K562 (cell line): Measurements from ENCODE around the gene USP15. TPM values are rescaled to one million over a fixed set of nuclear protein-coding genes. Genes with fewer than 3 reads are reported as not detected.
A peak's percentile ranks its signal among the peaks of the same experiment; 100 is the strongest.

Source experiments
- BRCA1 ChIP-seq, 2 experiments: fragments of 450-650 bp in 1 of 2; sonication (generic) in 1 of 2; formaldehyde crosslinking in 1 of 2; IDR thresholded peaks; 2 replicates each; pipeline versions ENCODE4 v1.5.0 to v1.6.1; 2017 to 2020; ENCODE audit warnings: mild to moderate bottlenecking in 1 of 2, missing genetic modification reagents in 1 of 2
- CAMTA2 ChIP-seq: fragments of 250-450 bp; sonication (Bioruptor Pico); conservative IDR thresholded peaks from 2 replicates; pipeline ENCODE4 v1.5.1; 2022
- CBFA2T3 ChIP-seq: fragments of 450-650 bp; IDR thresholded peaks from 2 replicates; pipeline ENCODE4 v1.6.1; 2017
- CBX3 ChIP-seq, 2 experiments: IDR thresholded peaks; 1 replicate in 1 of 2; 2 replicates in 1 of 2; pipeline ENCODE4 v1.6.1; 2012; ENCODE audit warnings: inconsistent platforms in 2 of 2, low read length in 2 of 2, borderline replicate concordance in 1 of 2, control low read depth in 1 of 2
- CHD1 ChIP-seq: fragments of 200-600 bp; sonication (generic); IDR thresholded peaks from one replicate; pipeline ENCODE4 v1.6.1; 2012; ENCODE audit warnings: mild to moderate bottlenecking, moderate library complexity, low read length, inconsistent platforms
- CSDE1 ChIP-seq, 2 experiments: fragments of 450-650 bp; IDR thresholded peaks; 2 replicates each; pipeline ENCODE4 v1.6.1; 2016; ENCODE audit warnings: mild to moderate bottlenecking in 1 of 2
- CTCF ChIP-seq, 3 experiments: IDR thresholded peaks in 2 of 3; conservative IDR thresholded peaks in 1 of 3; 2 replicates each; pipeline ENCODE4 v1.5.1; 2011 to 2012; ENCODE audit warnings: low read length in 3 of 3, mild to moderate bottlenecking in 3 of 3, control low read depth in 2 of 3, improper control_type of control experiment in 1 of 3, inconsistent platforms in 1 of 3, low read depth in 1 of 3, mixed read lengths in 1 of 3, moderate library complexity in 1 of 3; ENCODE audit not compliant: insufficient read depth in 2 of 3
- GABPA ChIP-seq: fragments of 200-800 bp; sonication (Bioruptor generic); conservative IDR thresholded peaks from 2 replicates; pipeline ENCODE4 v1.6.1; 2016; ENCODE audit warnings: low read depth, missing genetic modification characterization, missing compliant biosample characterization
- ID3 ChIP-seq, 2 experiments: fragments of 250-450 bp in 1 of 2; fragments of 450-650 bp in 1 of 2; sonication (Bioruptor Pico) in 1 of 2; IDR thresholded peaks; 2 replicates each; pipeline versions ENCODE4 v1.6.1 to v1.8.0; 2016 to 2021; ENCODE audit warnings: mild to moderate bottlenecking in 2 of 2, moderate library complexity in 2 of 2, missing compliant biosample characterization in 1 of 2, missing genetic modification characterization in 1 of 2
- MEF2A ChIP-seq: IDR thresholded peaks from 2 replicates; pipeline ENCODE4 v1.6.1; 2011; ENCODE audit warnings: low read depth, mild to moderate bottlenecking, low read length, moderate library complexity; ENCODE audit not compliant: control insufficient read depth
- NKRF ChIP-seq: fragments of 450-650 bp; IDR thresholded peaks from 2 replicates; pipeline ENCODE4 v1.6.1; 2016; ENCODE audit warnings: borderline replicate concordance
- PCBP1 ChIP-seq: fragments of 200-400 bp; formaldehyde crosslinking; IDR thresholded peaks from 2 replicates; pipeline ENCODE4 v1.6.1; 2018; ENCODE audit warnings: mild to moderate bottlenecking, low read depth, low read length; ENCODE audit not compliant: poor library complexity, severe bottlenecking
- POLR3A ChIP-seq: IDR thresholded peaks from 2 replicates; pipeline ENCODE4 v1.6.1; 2011; ENCODE audit warnings: borderline replicate concordance, mild to moderate bottlenecking, moderate library complexity; ENCODE audit not compliant: insufficient read length, insufficient read depth; ENCODE audit errors: extremely low read depth
- SMARCA4 ChIP-seq: fragments of 450-650 bp; IDR thresholded peaks from 2 replicates; pipeline ENCODE4 v1.6.1; 2016
- SNRNP70 ChIP-seq: fragments of 200-400 bp; formaldehyde crosslinking; optimal IDR thresholded peaks from 2 replicates; pipeline ENCODE3; 2017; ENCODE audit warnings: low read depth, low read length
- STAT6 ChIP-seq: sonication (generic); formaldehyde crosslinking; IDR thresholded peaks from 2 replicates; pipeline ENCODE4 v1.8.1; 2023; ENCODE audit warnings: mild to moderate bottlenecking, missing genetic modification reagents
- ZBTB5 ChIP-seq: fragments of 450-650 bp; IDR thresholded peaks from 2 replicates; pipeline ENCODE4 v1.6.1; 2017; ENCODE audit warnings: antibody characterized with exemption
- ZC3H8 ChIP-seq: fragments of 450-650 bp; IDR thresholded peaks from 2 replicates; pipeline ENCODE4 v1.6.1; 2017
- ZFP30 ChIP-seq: fragments of 250-450 bp; sonication (Bioruptor Pico); IDR thresholded peaks from 2 replicates; pipeline ENCODE4 v1.8.0; 2022; ENCODE audit warnings: moderate library complexity, mild to moderate bottlenecking, inconsistent platforms, borderline replicate concordance
- ZNF77 ChIP-seq: fragments of 250-450 bp; sonication (Bioruptor Pico); IDR thresholded peaks from 2 replicates; pipeline ENCODE4 v1.5.0; 2020
- polyA plus RNA-seq, 8 experiments: library from polyadenylated mRNA; depleted of rRNA in 4 of 8; stranded (reverse) in 5 of 8; unstranded in 3 of 8; fragments of >200 nt; fragmentation: Nextera tagmentation in 2 of 8; fragmentation: Illumina TruSeq in 1 of 8; extraction: Ambion mirVana in 2 of 8; extraction: Trizol in 1 of 8; gene quantifications; 2 replicates each; pipeline versions ENCODE4 v1.2.1 to v1.2.3, GENCODE V29; 2011 to 2014; ENCODE audit warnings: inconsistent platforms in 1 of 8, missing spikeins in 1 of 8
- total RNA-seq, 7 experiments: library from RNA; depleted of rRNA in 6 of 7; stranded (reverse); fragments of >200 nt in 6 of 7; fragmentation: Illumina TruSeq in 2 of 7; extraction: Trizol in 2 of 7; gene quantifications; 2 replicates each; pipeline versions ENCODE4 v1.2.1 to v1.2.3, GENCODE V29; 2011 to 2021; ENCODE audit warnings: low replicate concordance in 1 of 7

Gene USP15
- total and polyA plus RNA-seq, 9 of the 15 experiments (the other 6 are each of a cell fraction or from before 2014, with no cell fraction given), result 140 to 272 (median 182) TPM

GRCh38 chr12:62248873-62249272 is 11.3 kb upstream of the USP15 start (continued):
- TF ChIP-seq ID3 (CRISPR knock-in tag; IDR thresholded peaks at IDR 0.05) (no peak), ID3 (tag; IDR thresholded peaks at IDR 0.05) (no peak), CSDE1 (IDR thresholded peaks at IDR 0.05) (no peak), CTCF (IDR thresholded peaks at IDR 0.05 in 2 of 3, conservative IDR thresholded peaks at IDR 0.05 in 1 of 3; ENCODE audit: insufficient read depth in 2 of 3, low read depth in 1 of 3, low read length in 3 of 3) (no peak), SNRNP70 (no peak), CHD1 (no peak), GABPA (no peak), PCBP1 (no peak), POLR3A (no peak), ZNF77 (no peak), CAMTA2 (CRISPR knock-in tag) (no peak), ZFP30 (CRISPR knock-in tag) (no peak), STAT6 (CRISPR knock-in tag) (no peak), ZBTB5 (no peak), NKRF (no peak), CBX3 (IDR thresholded peaks at IDR 0.05; ENCODE audit: borderline replicate concordance in 1 of 2, low read length in 2 of 2) (peak in 1 of 2 experiments; percentile 56; a peak in 1 of 3 replicates), BRCA1 (IDR thresholded peaks at IDR 0.05) (no peak), BRCA1 (CRISPR knock-in tag; IDR thresholded peaks at IDR 0.05) (no peak), SMARCA4 (peak; percentile 89), ZC3H8 (no peak), CBFA2T3 (peak; percentile 92), MEF2A (no peak)
